Activated CD4-positive, alpha-beta T cell treated with anti-CD3 and anti-CD28 coated beads, Interleukin-2, amount 50 U/mL, for 1 hour (primary cell): ENCODE measurements around the gene PTPRN2.
"Not testable (repeated sequence)": the region's sequence is repeated elsewhere in the genome, so short reads cannot be mapped to it uniquely, and the experiment has no call there.

Experiments used
- DNase-seq: peaks from one replicate; pipeline ENCODE4 v3.0.0-alpha.2; 2020

Gene PTPRN2

DNA sequence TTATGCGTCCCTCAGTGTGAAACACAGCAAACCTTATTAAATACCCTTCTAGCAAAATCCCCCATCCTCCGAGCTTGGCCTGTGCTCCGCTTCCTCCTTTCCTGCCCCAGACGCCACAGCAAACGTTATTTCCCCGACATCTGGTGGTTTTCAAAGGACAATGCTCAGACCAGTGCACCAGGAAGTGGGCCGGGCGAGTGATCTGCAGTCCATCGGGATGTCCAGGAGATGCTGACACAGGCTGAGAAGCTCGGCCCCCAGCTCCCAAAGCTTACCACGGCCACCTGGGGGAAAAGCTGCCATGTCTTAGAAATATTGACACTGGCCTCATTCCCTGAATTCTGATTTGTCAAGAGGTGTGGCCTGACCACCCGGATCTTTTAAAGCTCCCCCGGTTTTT, 129.5 kb downstream of the PTPRN2 start:
- DNase-seq, result no peak

DNA sequence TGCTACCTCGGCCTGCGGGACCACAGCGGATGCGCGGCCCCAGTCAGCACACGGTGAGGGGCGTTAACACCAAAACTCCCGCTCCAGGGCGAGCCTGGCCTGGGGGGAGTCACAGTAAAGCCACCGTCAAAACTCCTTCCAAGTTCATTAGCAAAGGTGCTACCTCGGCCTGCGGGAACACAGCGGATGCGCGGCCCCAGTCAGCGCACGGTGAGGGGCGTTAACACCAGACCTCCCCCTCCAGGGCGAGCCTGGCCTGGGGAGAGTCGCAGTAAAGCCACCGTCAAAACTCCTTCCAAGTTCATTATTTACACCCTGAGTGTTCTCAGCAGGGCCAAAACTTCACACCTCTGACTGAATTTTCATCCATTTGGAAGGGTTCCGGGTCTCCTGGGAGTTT, 130.0 kb downstream of the PTPRN2 start:
- DNase-seq, result not testable (repeated sequence)

DNA sequence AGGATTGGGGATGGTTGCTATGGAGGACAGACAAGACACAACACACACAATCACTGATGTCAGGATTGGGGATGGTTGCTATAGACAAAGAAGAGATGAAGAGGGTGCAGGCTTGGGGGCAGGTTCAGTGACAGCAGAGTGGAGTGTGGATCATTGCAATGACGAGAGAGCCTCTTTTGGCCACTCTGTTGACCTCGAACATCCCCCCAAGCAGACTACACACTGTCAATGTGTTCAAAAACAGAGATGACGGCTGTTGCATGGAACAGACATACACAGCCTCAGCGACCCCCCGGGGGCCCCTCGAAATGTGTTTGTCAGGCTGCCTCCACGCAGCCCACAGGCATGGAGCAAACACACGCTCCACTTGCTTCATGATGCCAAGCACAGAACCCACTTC, 133.0 kb downstream of the PTPRN2 start:
- DNase-seq, result no peak

DNA sequence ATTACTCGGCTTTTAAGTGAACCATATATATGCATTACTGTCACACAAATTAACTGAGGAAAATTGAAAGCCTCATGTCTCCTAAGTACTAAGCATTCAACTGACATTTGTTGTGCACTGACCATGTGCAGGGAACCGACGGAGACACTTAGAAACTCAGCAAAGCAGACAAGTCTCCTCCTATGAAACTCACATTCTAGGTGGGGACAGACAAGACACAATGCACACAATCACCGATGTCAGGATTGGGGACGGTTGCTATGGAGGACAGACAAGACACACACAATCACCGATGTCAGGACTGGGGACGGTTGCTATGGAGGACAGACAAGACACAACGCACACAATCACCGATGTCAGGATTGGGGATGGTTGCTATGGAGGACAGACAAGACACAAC, 134.0 kb downstream of the PTPRN2 start:
- DNase-seq, result no peak

GRCh38 chr7:158452331-158452730, 135.3 kb downstream of the PTPRN2 start:
- no peak for DNase-seq

- DNase-seq, result no peak
Observed at GRCh38 chr7:158450476-158451124, 137.0 kb downstream of the PTPRN2 start.

- no peak for DNase-seq
Observed at GRCh38 chr7:158449942-158450341, 137.7 kb downstream of the PTPRN2 start.

- DNase-seq, result no peak
Observed at GRCh38 chr7:158449266-158449665, 138.4 kb downstream of the PTPRN2 start.

- no peak for DNase-seq
Observed at GRCh38 chr7:158448430-158449100, 139.1 kb downstream of the PTPRN2 start.

- DNase-seq, result no peak
Observed at GRCh38 chr7:158447506-158448171, 140.0 kb downstream of the PTPRN2 start.

DNA sequence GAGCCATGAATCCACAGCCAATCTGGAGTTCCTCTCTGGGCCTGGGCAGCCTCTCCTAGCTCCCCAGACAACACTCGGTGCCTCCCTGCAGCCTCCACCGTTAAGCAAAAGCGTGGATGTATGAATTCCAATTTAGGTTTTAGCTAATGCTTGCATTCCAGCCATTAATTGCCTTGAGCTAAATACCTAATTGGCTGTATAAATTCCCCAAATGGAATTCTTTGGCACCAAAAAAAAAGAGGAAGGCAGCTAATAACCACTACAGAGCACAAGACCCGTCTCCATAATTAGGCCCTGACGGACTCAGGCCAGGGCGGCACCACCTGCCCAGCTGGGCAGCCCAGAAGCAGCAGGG, 140.5 kb downstream of the PTPRN2 start:
- DNase-seq, result no peak

DNA sequence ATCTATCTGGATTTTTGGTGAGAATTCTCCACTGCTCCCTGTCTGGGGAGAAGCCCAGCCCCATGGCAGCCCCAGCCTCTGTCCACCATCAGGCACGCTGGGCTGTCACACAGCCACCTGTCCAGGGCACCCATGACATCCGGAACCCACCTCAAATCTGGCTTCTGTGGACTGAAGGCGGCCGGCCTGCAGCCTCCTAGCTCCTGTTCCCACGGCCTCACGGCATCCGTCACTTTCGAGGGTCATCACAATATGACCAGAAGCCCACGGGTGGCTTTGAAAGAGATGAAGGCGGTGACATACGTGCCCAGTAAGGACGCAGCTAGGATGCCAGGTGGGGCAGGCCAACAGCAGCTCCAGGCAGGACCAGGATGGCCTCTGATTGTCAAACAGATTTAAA, 140.9 kb downstream of the PTPRN2 start:
- no peak for DNase-seq

- no peak for DNase-seq
Observed at GRCh38 chr7:158446281-158446680, 141.3 kb downstream of the PTPRN2 start.

GRCh38 chr7:158445421-158446175, 142.0 kb downstream of the PTPRN2 start:
- DNase-seq, result no peak

- DNase-seq, result no peak
Observed at GRCh38 chr7:158444501-158445420, 142.9 kb downstream of the PTPRN2 start.

DNA sequence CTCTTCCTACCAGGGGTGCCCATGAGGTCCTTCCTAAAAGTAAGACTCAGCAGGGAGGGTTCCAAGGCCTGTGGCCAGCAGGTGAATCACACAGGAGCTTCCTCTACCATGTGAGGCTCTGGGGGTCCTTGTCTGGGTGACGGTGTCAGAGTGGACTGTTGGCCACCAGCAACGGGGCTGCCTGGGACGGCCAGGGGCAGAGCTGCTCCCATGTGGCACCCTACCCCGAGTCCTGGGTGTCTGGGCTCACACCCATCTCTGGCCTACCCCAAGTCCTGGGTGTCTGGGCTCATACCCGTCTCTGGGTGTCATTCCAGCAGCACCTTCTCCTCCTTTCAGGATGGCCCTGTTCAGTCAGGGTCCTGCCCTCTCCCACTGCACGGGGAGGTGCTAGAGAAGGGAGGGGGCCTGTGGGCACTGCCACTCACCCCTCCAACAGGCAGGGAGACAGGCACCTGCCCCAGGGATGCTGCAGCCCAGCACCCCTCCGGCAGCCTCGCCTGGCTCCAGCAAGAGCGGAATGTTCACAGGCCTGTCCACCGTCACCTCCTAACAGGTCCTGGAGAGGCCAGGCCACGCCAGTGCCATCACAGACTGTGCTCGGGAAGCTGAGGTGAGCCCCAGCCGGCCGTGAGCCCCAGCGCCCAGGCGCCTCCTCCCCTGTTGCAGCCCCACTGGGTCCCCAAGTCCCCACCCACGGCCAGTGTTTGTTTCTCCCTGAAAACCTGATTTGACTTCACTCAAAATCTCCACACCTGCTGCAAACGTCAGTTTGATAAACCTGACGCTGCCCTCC, 143.7 kb downstream of the PTPRN2 start:
- DNase-seq, result no peak

GRCh38 chr7:158443014-158443687, 144.5 kb downstream of the PTPRN2 start:
- DNase-seq, result no peak

DNA sequence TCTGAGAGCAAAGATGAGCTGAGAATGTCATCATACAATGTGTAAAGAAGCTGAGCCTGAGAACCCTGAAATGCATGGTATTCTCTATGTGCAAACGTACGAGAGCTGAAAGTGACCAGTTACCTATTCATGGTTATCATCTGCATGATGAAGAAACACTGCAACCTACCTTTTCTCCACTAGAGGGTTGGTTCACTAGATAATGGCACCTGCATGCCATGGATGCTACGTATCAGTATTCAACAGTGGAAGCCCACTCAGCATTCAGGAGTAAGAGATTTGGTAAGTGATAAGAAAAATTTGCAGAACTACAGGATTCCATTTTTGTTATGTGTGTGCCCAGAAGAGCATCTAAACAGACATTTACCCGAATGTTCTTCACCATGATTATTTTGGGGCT, 145.4 kb downstream of the PTPRN2 start:
- no peak for DNase-seq

- no peak for DNase-seq
Observed at GRCh38 chr7:158439035-158439434, 148.6 kb downstream of the PTPRN2 start.

DNA sequence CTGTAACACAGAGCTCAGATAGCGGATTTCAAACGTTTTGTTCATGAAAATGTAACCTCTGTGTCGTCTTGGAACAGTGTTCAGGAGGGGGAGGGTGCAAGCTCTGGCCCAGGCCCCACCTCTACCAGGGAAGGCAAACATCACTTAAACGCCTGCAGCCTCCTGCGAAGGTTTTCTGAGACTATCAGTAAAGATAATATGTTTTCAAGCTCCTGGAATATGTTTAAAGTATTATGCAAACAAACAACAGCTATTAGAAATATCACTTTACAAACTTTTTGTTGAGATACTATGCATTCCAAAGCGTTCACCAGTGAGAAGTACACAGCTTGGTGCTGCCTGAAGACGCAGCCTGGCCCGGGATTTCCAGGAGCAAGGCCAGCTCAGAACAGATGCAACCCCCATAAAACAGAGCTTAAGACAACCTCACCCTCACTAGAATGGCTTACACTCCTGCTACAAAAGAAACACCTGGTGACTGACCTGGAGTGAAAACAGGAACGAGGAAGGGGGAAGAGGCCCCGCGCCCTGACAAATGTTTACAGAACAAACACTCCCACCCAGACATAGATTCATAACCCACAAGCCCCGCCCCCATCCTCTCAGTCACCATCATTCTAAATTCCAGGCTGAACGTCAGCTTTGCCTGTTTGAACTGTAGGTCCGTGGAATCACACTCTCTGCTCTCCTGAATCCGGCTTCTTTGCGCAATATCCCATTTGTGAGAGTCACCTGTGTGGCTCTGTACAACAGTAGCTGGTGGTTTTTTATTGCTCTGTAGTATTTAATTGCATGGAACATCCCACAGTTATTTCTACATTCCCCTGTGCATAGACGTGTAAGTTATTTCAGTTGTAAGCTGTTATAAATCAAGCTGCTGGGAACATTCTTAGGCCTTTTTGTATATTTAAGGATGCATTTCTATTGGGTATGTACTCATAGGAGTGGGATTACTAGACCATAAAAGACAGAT, 155.0 kb downstream of the PTPRN2 start:
- no peak for DNase-seq
